Neuronal stem cell (in vitro differentiated cells): ENCODE results near the gene KCNS3.

Experiments
- DNase-seq: peaks from one replicate; pipeline ENCODE4 v3.0.0-alpha.2; 2013; ENCODE audit warnings: low spot score
- H2AFZ ChIP-seq: one replicate; pipeline ENCODE4 v1.6.1; 2013; ENCODE audit warnings: mild to moderate bottlenecking, low read length, inconsistent platforms
- H2AK5ac ChIP-seq: 2 replicates; pipeline ENCODE4 v1.6.1; 2013; ENCODE audit warnings: low read depth, mild to moderate bottlenecking, inconsistent platforms, low read length, moderate library complexity, mixed read lengths
- H2BK120ac ChIP-seq: 2 replicates; pipeline ENCODE4 v1.6.1; 2013; ENCODE audit warnings: low read depth, mild to moderate bottlenecking, inconsistent platforms, low read length, moderate library complexity, mixed read lengths
- H2BK12ac ChIP-seq: one replicate; pipeline ENCODE4 v1.6.1; 2013; ENCODE audit warnings: low read length, inconsistent platforms
- H2BK15ac ChIP-seq: 2 replicates; pipeline ENCODE4 v1.6.1; 2013; ENCODE audit warnings: mild to moderate bottlenecking, low read length, inconsistent platforms, mixed read lengths
- H2BK5ac ChIP-seq: one replicate; pipeline ENCODE4 v1.6.1; 2013; ENCODE audit warnings: inconsistent platforms, mild to moderate bottlenecking, low read length, moderate library complexity
- H3K14ac ChIP-seq: one replicate; pipeline ENCODE4 v1.6.1; 2013; ENCODE audit warnings: low read length, inconsistent platforms
- H3K18ac ChIP-seq: 2 replicates; pipeline ENCODE4 v1.6.1; 2013; ENCODE audit warnings: low read length, inconsistent platforms
- H3K23ac ChIP-seq: 2 replicates; pipeline ENCODE4 v1.6.1; 2013; ENCODE audit warnings: low read depth, mild to moderate bottlenecking, mixed read lengths, low read length, inconsistent platforms; ENCODE audit not compliant: poor library complexity
- H3K27ac ChIP-seq: replicated peaks from 3 replicates; pipeline ENCODE4 v1.5.1; 2013; ENCODE audit warnings: low read length, inconsistent platforms
- H3K27me3 ChIP-seq, 3 experiments: 2 replicates each; pipeline ENCODE4 v1.6.1; 2013; ENCODE audit warnings: low read length in 3 of 3, mild to moderate bottlenecking in 2 of 3, inconsistent platforms in 1 of 3, low read depth in 1 of 3, mixed read lengths in 1 of 3, moderate library complexity in 1 of 3; ENCODE audit not compliant: control insufficient read depth in 3 of 3, insufficient read depth in 3 of 3
- H3K36me3 ChIP-seq, 2 donors: replicated peaks in 1 of 2; 2 replicates each; pipeline ENCODE4 v1.6.1; 2013; ENCODE audit warnings: low read length in 2 of 2; ENCODE audit not compliant: control insufficient read depth in 2 of 2, insufficient read depth in 2 of 2
- H3K4ac ChIP-seq: 2 replicates; pipeline ENCODE4 v1.6.1; 2013; ENCODE audit warnings: inconsistent platforms, mild to moderate bottlenecking, low read length, moderate library complexity
- H3K4me1 ChIP-seq, 2 donors: 1 replicate in 1 of 2; 2 replicates in 1 of 2; pipeline ENCODE4 v1.6.1; 2013; ENCODE audit warnings: low read length in 2 of 2, low read depth in 1 of 2; ENCODE audit not compliant: control insufficient read depth in 2 of 2, insufficient read depth in 1 of 2
- H3K4me2 ChIP-seq: one replicate; pipeline ENCODE4 v1.6.1; 2013; ENCODE audit warnings: mild to moderate bottlenecking, low read length, inconsistent platforms; ENCODE audit not compliant: insufficient read depth, poor library complexity, severe bottlenecking
- H3K4me3 ChIP-seq, 2 donors: 2 replicates each; pipeline ENCODE4 v1.5.1; 2013; ENCODE audit warnings: low read length in 2 of 2, mild to moderate bottlenecking in 2 of 2, inconsistent platforms in 1 of 2, moderate library complexity in 1 of 2
- H3K79me1 ChIP-seq: one replicate; pipeline ENCODE4 v1.6.1; 2013; ENCODE audit warnings: low read depth, mild to moderate bottlenecking, inconsistent platforms, low read length, moderate library complexity
- H3K9ac ChIP-seq: one replicate; pipeline ENCODE4 v1.6.1; 2013; ENCODE audit warnings: mild to moderate bottlenecking, low read depth, low read length, inconsistent platforms; ENCODE audit not compliant: poor library complexity
- H3K9me3 ChIP-seq, 2 donors: replicated peaks in 1 of 2; 2 replicates each; pipeline versions ENCODE3 to v1.6.1; 2013; ENCODE audit warnings: low read length in 2 of 2, mild to moderate bottlenecking in 2 of 2, inconsistent platforms in 1 of 2, low read depth in 1 of 2, mixed read lengths in 1 of 2, moderate library complexity in 1 of 2; ENCODE audit not compliant: control insufficient read depth in 2 of 2, insufficient read depth in 1 of 2
- H4K8ac ChIP-seq: one replicate; pipeline ENCODE4 v1.6.1; 2013; ENCODE audit warnings: low read depth, mild to moderate bottlenecking, inconsistent platforms, low read length, moderate library complexity
- H4K91ac ChIP-seq: one replicate; pipeline ENCODE4 v1.6.1; 2013; ENCODE audit warnings: low read length, low read depth, mild to moderate bottlenecking, inconsistent platforms; ENCODE audit not compliant: poor library complexity
- WGBS, 2 donors: extraction: QIAGEN DNeasy Blood & Tissue Kit; methylation state at CpG; one replicate each; pipeline ENCODE4 v1.1.7; 2013; ENCODE audit warnings: missing lambda C conversion rate in 2 of 2, mixed read lengths in 1 of 2; ENCODE audit not compliant: insufficient read length in 2 of 2, insufficient replicate concordance in 1 of 2; ENCODE audit errors: extremely low coverage in 2 of 2; 5-methylcytosine and 5-hydroxymethylcytosine counted together

Gene KCNS3

DNA sequence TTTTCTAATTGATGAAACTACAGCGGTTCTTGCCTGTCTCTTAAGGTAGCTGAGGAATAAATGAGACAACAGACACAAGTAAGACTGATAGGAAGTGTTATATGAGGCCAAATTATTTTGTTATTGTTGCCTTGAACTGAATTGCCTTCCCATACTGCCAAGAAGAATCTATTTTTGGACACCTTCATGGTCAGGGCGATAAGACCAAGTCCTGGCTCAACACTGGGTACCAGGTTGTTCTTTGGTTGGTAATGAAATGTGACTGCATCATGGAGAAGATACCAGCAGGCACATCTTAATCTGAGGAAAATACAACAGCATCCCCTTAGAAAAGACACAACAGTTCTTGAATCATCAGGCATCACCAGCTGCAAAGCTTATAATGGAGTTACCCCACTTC, 38.5 kb upstream of the KCNS3 start:
- H2BK12ac ChIP-seq, result no peak overlapping the region
- no peak overlapping the region for H3K4me2 ChIP-seq
- H4K8ac ChIP-seq, result no peak overlapping the region
- H3K27ac ChIP-seq, result no peak overlapping the region
- no peak overlapping the region for H2AFZ ChIP-seq
- H2BK5ac ChIP-seq, result no peak overlapping the region
- H3K36me3 ChIP-seq, result no peaks in the 10 kb centered on the region
- no peak overlapping the region for H4K91ac ChIP-seq
- no peaks in the 10 kb centered on the region for H3K79me1 ChIP-seq
- H3K4me1 ChIP-seq, result no peaks in the 10 kb centered on the region
- no peak overlapping the region for H3K4ac ChIP-seq
- peaks cover 0 to 4% (median 0%) of the 10 kb centered on the region in 3 experiments for H3K27me3 ChIP-seq
- no peak overlapping the region for H3K4me3 ChIP-seq
- H3K14ac ChIP-seq, result no peak overlapping the region
- DNase-seq, result no peak
- H2BK120ac ChIP-seq, result no peak overlapping the region
- no peak overlapping the region for H3K9ac ChIP-seq
- H2BK15ac ChIP-seq, result no peak overlapping the region
- H3K9me3 ChIP-seq, result no peaks in the 10 kb centered on the region
- no peak overlapping the region for H2AK5ac ChIP-seq
- WGBS, 2 donors, result no CpG with 5 or more reads among the region's 2 CpGs
- no peak overlapping the region for H3K23ac ChIP-seq
- H3K18ac ChIP-seq, result no peak overlapping the region

- no peak overlapping the region for H3K27ac ChIP-seq
- H4K8ac ChIP-seq, result no peak overlapping the region
- no peak overlapping the region for H3K4me3 ChIP-seq
- H3K9ac ChIP-seq, result no peak overlapping the region
- H2BK12ac ChIP-seq, result no peak overlapping the region
- peaks cover 0 to 4% (median 0%) of the 10 kb centered on the region in 3 experiments for H3K27me3 ChIP-seq
- no peak overlapping the region for H2AFZ ChIP-seq
- H2BK120ac ChIP-seq, result no peak overlapping the region
- H3K4me1 ChIP-seq, result no peaks in the 10 kb centered on the region
- H3K79me1 ChIP-seq, result no peaks in the 10 kb centered on the region
- H4K91ac ChIP-seq, result no peak overlapping the region
- no peak overlapping the region for H2BK5ac ChIP-seq
- H3K4ac ChIP-seq, result no peak overlapping the region
- H3K14ac ChIP-seq, result no peak overlapping the region
- H2AK5ac ChIP-seq, result no peak overlapping the region
- H3K18ac ChIP-seq, result no peak overlapping the region
- WGBS, 2 donors, result no CpG with 5 or more reads among the region's 2 CpGs
- no peak overlapping the region for H3K23ac ChIP-seq
- H3K36me3 ChIP-seq, result no peaks in the 10 kb centered on the region
- no peaks in the 10 kb centered on the region for H3K9me3 ChIP-seq
- no peak overlapping the region for H3K4me2 ChIP-seq
- DNase-seq, result no peak
- no peak overlapping the region for H2BK15ac ChIP-seq
Measured at GRCh38 chr2:17843457-17843856, 35.0 kb upstream of the KCNS3 start.

GRCh38 chr2:17845806-17846205, 32.7 kb upstream of the KCNS3 start:
- Histone ChIP-seq H2AK5ac (no peak overlapping the region), H3K23ac (no peak overlapping the region), H3K18ac (no peak overlapping the region), H2BK5ac (no peak overlapping the region), H3K9ac (no peak overlapping the region), H3K27ac (no peak overlapping the region), H4K91ac (no peak overlapping the region), H3K36me3 (no peaks in the 10 kb centered on the region), H3K9me3 (no peaks in the 10 kb centered on the region), H3K4me2 (no peak overlapping the region), H3K4me1 (peaks cover 0 to 3% of the 10 kb centered on the region in 2 donors), H3K4ac (no peak overlapping the region), H3K27me3 (peaks cover 0 to 4% (median 0%) of the 10 kb centered on the region in 3 experiments), H3K79me1 (no peaks in the 10 kb centered on the region), H2BK12ac (no peak overlapping the region), H2BK15ac (no peak overlapping the region), H4K8ac (no peak overlapping the region), H2BK120ac (no peak overlapping the region), H3K4me3 (no peak overlapping the region), H3K14ac (no peak overlapping the region), H2AFZ (no peak overlapping the region)
- DNase-seq, result no peak
- WGBS, 2 donors, result no CpG with 5 or more reads among the region's 7 CpGs

GRCh38 chr2:17846676-17847075, 31.8 kb upstream of the KCNS3 start:
- no peak overlapping the region for H3K14ac ChIP-seq

More at GRCh38 chr2:17846676-17847075, 31.8 kb upstream of the KCNS3 start:
- H3K27me3 ChIP-seq, result peaks cover 0 to 4% (median 0%) of the 10 kb centered on the region in 3 experiments
- DNase-seq, result no peak
- H3K23ac ChIP-seq, result no peak overlapping the region
- no peak overlapping the region for H3K4me3 ChIP-seq
- H2BK15ac ChIP-seq, result no peak overlapping the region
- no peak overlapping the region for H4K91ac ChIP-seq
- H3K4me2 ChIP-seq, result no peak overlapping the region
- no peak overlapping the region for H2AFZ ChIP-seq
- no peaks in the 10 kb centered on the region for H3K9me3 ChIP-seq
- H3K36me3 ChIP-seq, result no peaks in the 10 kb centered on the region
- H2BK120ac ChIP-seq, result no peak overlapping the region
- H3K9ac ChIP-seq, result no peak overlapping the region
- no peak overlapping the region for H3K27ac ChIP-seq
- no peak overlapping the region for H2AK5ac ChIP-seq
- no peaks in the 10 kb centered on the region for H3K79me1 ChIP-seq
- H3K4ac ChIP-seq, result no peak overlapping the region
- H3K4me1 ChIP-seq, result peaks cover 0 to 3% of the 10 kb centered on the region in 2 donors
- H4K8ac ChIP-seq, result no peak overlapping the region
- no CpG with 5 or more reads among the region's 3 CpGs for WGBS, 2 donors
- H2BK5ac ChIP-seq, result no peak overlapping the region
- H3K18ac ChIP-seq, result no peak overlapping the region
- H2BK12ac ChIP-seq, result no peak overlapping the region
